Activated CD8-positive, alpha-beta memory T cell treated with anti-CD3 and anti-CD28 coated beads for 4 hours (primary cell): ENCODE measurements around the gene SLC44A4.
"Not testable (repeated sequence)": the region's sequence is repeated elsewhere in the genome, so short reads cannot be mapped to it uniquely, and the experiment has no call there.

Experiments
- DNase-seq, 2 donors: peaks; one replicate each; pipeline ENCODE4 v3.0.0-alpha.2; 2020; ENCODE audit warnings: low read depth in 2 of 2

Gene SLC44A4

DNA sequence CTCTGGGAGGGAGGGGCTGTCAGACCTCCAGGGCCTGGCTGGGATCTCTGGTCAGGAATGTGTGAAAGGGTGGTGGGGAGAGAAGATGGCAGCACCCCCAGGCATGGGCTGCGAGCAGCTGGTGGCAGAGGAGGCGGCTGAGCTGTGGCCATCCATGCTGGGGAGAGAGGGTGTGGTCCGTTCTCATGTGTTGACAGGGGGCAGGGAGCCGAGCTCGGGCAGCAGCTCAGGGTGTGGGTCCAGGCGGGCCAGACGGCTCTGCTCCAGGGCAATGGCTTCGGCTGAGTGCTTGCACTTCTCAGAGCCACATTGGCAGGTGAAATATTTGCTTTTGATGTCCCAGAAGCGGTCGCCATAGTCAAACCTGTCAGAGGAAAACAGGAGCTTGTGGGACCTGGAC, 1.1 kb upstream of the SLC44A4 start:
- no peak for DNase-seq

DNA sequence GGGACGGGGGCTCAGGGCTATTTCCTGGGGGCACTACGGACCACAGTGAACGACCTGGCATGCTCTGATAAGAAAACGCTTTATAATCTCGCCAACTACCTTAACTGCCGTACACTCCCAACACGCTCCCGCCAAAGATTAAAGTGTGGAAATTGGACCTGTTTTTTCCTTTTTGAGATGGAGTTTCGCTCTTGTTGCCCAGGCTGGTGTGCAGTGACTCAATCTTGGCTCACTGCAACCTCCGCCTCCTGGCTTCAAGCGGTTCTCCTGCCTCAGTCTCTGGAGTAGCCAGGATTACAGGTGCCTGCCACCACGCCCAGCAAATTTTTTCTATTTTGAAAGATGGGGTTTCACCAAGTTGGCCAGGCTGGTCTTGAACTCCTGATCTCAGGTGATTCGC, 346 bp upstream of the SLC44A4 start:
- DNase-seq, result no peak

DNA sequence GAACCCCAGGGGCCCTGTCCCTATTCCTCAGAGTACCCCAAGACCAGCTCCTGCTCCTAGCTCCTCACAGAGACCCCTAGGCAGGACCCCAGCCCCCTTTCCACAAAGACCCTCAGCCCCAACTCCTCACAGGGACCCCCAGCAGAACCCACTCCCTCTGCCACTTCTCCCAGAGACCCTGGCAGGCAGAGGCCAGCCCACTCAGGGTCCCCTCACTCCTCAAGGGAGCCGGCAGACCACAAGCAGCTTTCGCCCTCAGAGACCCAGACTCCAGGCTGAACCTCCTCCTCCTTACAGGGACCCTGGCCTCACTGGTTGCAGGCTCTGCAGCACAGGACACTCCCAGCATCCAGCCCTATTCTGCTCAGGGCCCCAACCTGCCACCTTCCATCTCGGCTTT, 575 bp downstream of the SLC44A4 start:
- no peak for DNase-seq

DNA sequence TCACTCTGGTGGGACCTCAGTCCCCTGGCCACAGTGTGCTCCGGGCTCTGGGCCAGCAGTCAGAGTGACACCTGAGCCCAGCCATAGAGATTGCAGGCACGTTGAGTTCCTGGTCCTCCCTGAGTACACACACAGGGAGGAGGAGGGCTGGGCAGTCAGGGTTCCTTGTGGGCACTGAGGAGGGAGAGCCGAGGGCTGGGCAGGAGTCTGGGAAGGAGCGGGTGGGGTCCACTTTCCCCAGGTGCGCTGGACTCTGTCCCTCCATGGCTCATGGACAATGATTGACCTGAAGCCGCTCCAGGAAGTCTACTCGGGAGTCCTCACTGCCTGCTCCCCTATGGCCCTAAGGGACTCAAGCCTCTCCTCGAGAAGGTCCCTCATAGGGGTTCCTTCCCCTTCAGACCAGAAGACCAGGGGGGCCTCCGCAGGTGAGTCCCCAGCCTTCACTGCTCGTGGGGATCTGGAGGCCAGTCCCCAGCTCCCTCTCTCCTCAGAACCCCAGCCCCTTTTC, 1.1 kb downstream of the SLC44A4 start:
- no peak for DNase-seq

DNA sequence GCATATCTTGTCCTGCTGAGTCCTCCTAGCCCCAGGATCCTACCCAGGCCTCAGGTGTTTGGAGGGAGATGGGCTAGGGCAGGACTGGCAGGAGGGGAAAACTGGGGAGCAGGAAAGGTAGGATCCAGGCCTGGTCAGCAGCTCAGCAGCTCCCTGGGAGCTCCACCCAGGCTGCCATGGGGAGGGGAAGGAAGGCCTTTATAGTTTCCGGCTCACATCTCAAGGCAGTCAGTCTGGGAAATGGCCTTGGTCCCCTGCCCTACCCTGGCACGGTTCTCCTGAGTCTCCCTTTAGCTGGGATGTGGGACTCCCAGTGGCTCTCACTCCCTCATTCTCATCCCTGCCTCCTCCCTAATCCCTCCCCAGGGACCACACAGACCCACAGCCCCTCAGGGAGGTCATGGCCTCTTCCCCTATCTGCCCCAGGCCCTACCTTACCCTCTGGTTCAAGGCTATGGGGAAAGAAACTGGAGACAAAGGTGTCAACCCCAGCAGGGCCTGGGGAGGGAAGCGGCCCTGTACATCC, 1.6 kb downstream of the SLC44A4 start:
- no peak for DNase-seq

DNA sequence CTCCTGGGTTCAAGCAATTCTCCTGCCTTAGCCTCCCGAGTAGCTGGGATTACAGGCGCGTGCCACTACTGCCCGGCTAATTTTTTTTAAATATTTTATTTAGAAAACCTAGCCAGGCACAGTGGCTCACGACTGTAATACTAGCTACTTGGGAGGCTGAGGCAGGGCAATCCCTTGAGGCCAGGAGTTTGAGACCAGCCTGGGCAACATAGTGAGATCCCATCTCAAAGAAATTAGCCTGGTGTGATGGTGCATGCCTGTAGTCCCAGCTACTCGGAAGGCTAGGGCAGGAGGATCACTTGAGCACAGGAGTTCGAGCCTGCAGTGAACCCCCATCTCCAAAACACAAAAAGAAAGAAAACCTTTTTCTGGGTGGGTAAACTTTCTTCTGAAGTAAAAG, 2.4 kb downstream of the SLC44A4 start:
- DNase-seq, result no peak

DNA sequence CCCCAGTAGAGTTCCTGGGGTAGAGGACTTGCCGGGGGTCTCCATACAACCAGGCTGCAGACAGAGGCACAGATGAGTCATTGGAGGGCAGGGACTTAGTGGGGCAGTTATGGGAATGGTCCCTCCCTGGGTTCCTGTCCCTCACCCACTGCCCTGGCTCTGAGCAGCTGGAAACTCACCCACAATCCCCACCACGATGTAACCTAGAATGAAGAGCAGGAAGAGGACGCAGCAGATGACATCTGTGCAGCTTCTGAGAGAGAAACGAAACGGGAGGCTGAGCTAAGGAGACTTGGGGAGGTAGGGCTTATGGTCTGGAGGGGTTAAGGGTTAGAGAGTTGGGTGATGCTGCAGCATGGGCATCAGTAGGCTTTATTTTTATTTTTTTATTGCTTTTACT, 2.9 kb downstream of the SLC44A4 start:
- DNase-seq, result no peak

DNA sequence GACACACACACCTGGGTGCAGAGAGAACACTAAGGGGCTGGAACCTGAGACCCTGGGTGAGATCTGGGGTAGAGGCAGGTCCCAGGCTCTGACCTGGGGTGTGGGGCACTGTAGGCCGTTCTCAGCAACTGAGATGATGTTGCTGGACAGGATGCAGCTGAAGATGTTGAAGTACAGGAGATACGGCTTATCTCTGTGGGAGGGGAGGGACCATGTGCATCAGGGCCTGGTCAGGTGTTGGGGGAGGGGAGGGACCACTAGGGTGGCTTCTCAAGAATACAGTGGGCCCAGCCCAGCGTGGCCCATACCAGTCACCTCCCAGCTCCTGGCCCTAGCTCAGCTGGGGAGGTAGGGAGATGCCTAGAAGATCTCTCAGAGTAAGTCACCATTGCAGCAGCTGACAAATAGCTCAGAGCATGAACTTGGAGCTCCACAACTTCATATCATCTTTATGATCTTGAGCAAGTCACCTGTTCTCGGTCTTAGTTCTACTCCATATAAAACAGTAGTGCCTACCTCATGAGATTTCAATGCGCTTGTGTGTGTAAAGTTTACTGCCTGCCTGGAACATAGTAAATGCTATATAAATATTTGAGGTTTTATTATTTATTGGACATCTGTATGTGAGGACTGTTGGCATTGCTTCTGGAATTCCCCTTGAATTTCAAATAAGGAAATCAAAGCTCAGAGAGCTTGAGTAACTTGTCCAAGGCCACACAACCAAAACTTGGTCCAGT, 3.8 kb downstream of the SLC44A4 start:
- DNase-seq, result no peak

DNA sequence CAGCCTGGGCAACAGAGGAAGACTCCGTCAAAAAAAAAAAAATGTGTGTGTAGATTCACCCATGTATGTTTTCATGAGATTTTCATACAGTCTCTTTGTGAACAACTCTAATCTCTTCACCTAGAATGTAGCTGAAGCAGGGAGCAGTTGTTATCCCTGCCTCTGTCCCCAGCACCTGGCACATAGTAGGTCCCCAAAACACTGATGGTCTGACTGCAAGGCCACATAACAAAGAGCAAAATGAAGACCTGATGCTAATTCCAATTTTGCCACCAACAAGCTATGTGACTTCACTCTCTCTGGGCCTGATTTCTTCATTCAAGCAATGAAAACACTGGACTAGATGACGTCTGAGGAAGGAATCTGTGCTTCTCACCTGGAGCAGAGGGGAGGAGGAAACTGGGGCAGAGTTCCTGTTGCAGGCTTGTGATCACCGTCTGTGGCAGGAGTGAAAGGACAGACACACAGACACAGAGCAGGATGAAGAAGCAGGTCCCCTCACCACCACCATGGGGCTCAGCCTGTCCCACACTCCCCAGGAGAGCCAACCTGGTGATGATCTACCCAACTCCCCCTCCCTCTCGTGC, 4.6 kb downstream of the SLC44A4 start:
- DNase-seq, result no peak

DNA sequence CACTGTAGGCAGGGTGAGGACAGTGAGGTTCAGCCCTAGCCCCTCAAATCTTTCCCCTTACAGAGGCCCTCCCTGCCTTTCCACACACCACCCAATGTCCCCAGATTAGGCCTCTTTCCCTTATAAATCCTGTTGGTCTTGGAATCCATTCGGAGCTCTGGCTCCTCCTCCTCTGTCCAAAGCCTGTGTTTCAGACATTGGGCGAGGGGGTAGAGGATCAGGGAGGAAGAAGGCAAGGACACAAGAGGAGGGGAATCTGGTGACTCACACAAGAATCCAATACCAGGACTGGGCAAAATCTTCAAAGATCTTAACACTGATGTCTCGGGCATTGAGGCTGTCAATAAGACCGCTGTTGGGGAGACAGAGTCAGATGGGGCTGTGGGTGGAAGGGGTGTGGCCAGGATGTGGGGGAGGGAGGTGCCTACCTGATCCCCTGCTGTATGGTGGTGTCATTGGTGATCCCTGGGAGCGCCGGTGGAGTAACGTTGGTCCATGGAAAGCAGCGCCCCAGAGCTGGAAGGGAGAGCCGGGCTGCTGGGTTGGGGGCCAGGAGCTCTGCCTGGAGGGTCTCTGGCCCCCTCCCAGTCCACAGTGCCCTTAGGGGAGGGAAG, 7.6 kb downstream of the SLC44A4 start:
- DNase-seq, result no peak

DNA sequence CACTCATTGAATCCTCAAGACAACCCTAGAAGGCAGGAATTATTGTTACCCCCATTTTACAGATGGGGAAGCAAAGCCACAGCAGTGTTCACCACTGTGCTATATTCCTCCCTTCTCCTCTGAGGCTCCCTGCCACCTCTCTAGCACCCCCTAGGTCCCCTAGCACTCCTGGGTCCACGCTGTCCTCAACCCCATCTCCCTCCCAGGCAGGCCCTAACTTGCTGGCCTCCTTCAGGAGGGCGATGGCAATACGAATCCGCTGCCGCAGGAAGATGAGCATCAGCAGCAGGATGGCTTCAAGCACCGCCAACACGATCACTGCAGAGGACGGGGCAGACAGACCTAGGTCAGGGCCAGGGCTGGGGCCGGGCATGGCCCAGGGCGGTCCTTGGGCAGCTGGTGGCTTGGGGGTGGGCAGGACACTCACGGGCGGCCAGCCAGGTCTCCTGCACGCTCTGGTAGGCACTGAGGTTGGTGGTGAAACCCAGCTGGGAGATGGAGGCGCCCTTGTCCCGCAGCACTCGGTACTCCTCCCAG, 8.3 kb downstream of the SLC44A4 start:
- DNase-seq, result no peak

DNA sequence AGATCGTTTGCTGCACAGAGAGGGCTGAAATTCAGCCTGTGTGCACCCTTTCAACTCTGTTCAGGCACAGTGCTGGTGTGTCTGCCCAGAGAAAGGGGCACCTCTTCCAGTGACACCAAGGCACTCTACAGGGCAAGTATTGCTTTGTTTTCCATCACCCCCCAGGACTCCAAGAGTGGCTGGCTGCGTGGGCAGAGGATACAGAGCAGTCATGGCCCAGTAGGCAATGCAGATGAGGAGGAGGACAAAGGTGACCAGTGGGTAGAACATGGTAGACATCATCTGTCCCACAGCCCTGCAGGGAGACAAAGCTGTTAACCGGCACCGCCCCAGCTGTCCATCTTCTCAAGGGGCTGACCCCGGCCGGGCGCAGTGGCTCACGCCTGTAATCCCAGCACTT, 9.5 kb downstream of the SLC44A4 start:
- no peak for DNase-seq

DNA sequence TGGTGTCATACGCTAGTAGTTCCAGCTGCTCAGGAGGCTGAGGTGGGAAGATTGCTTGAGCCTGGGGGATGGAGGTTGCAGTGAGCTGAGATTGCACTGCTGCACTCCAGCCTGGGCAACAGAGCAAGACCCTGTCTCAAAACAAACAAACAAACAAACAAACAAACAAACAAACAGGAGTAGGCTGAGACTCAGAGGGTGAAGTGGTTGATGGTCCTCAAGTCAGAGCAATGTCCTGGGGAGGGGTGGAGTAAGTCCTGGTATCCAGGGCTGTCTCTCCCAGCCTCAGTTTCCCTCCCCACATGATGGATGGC, 10.2 kb downstream of the SLC44A4 start:
- not testable (repeated sequence) for DNase-seq

DNA sequence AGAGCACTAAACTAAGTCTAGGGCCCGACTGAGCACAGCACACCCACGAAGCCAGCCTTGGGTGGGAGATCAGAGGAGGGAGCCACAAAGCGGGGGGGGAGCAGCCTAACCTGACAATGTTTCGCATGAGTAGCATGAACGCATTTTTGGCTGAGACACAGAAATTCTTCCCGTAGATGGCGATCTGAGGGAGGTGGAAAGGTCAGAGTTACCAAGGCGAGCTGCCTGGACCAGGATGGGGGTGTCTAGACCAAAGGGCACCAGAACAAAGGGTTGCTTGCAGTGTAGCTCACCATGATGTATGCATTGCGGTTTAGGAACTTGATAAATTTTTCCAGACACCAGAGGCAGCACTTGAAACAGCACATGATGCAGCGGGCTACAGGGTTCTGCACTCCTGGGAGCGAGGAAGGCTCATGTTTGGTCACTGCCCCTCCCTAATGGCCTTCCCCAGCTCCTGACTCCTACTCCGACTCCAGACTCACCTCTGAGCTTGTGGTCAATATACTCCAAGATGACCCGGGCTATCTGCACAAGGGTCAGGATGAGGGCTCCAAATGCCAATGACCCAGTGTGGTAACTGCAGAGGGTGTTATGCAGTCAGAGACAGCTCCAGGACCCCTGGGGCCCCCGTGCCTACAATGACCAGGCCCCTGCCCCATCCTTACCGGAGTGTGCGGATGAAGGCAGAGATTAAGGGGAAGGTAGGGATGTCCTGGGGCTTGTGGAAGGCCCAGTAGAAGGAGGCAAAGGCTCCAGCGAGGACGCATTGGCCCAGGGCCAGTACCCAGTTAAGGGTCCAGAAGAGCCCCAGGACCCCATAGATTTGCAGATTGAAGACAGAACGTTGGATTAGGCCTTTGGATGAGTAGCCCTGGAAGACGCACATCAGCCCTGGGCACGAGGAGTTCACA, 13.3 kb downstream of the SLC44A4 start:
- DNase-seq, result no peak

DNA sequence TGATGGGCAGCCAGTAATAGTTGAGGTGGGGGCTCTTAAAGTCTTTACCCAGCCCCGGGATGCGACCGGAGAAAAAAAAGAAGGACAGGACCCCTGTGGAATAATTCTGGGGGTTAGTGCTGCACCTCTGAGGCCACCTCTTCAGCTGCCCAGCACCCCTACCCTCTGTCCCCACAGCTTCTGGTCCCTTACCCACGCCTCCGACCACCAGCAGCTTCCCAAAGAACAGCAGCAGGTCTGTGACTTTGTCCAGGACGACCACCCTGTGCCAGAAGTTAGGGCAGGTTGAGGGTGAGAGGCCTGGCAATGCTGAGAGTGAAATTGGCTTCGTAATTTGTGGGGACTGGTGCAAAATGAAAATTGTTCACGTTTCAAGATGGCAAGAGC, 14.0 kb downstream of the SLC44A4 start:
- DNase-seq, result no peak

DNA sequence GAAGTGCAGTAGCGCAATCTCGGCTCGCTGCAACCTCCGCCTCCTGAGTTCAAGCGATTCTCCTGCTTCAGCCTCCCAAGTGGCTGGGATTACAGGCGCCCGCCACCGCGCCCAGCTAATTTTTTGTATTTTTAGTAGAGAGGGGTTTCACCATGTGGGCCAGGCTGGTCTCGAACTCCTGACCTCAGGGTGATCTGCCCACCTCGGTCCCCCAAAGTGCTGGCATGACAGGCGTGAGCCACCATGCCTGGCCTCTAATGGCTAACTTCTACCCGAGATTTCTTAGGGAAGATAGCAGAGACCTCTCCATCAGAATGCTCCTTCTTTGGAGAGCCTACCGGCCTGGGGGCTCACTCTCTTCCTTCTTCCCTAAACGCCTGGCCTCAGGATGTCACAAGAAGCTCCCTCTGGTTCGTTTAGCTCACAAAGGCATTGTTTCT, 14.7 kb downstream of the SLC44A4 start:
- DNase-seq, result not testable (repeated sequence)

DNA sequence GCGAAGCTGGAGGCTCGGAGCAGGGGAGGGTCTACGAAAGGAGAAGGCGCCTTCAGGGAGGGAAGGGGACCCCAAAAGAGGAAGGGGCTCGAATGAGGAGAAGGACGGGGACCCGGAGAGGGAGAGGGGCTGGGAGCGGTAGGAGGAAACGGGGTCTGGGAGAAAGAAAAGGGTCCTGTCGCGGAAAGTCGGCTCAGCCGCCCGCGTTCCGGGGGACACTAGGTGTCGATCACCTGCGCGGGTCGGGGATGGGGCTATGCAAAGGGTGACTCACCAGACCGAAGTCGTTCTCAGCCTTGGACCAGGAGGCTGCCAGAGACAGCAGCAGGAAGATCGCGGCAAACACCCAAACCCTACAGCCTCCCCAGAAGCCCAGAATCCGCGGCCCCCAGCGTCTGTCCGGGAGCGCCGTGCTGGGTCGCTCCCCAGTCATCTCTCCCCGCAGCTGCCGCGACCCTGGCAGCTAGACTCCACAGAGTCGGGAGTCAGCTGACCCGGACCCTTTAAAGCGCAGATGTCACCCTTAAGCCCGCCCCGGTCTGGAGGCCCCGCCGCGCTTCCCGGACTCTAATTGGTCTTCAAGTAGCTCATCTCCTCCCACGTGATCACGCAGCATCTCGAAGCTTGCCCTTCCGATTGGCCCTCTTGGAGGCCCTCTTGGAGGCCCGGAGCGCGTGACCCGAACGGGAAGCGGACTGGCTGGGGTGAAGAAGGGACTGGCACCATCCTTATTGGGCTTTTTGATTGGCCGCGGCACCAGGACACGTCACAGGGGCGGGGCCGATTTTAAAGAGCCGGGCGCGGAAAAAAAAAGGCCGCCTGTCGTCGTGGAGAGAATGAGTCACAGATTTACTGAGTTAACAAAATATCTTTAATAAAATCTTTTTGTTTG, 16.2 kb downstream of the SLC44A4 start, which contains the start of gene NEU1:
Gene NEU1, minus strand, starts transcription at position 478 of the 892 bp plus-strand sequence. Its CDS starts 45 bp downstream, at position 433.
- peak; percentile 97 to 100 for DNase-seq

DNA sequence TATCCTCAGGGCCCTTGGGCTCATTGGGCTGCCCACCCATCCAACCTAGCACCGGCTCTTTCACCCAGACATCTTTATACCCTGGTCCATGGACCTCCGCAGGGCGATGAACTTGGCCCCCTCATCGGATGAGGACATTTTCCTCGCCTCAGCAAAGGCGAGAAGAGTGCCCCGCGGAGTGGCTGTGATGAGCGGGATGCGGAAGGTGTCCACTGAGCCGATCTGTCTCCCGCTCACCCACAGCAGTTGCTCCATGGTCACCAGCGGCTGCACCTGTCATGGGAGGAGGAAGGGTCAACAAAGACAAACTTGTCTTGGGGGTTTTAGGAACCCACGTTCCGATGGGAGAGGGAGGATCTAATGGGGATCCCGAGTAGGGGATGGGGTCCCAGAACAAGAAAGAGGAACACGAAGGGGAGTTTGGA, 16.9 kb downstream of the SLC44A4 start:
- no peak for DNase-seq

DNA sequence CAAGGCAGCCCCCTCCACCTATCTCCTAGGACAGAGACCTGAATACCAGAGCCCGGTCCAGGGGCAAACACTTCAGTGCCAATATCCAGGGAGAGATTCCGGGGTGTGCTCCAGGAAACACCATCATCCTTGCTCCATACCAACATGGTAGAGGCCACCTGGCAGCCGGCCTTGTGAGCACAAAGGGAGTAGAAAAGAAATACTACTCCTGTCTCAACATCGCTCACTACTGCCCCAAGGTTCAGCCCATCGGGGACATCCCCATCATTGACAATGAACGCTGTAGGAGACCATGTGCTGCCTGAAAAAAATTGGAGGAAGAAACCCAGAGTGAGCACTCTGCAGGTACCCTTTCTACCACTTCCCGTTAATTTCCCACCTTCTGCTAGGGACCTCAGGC, 17.6 kb downstream of the SLC44A4 start:
- no peak for DNase-seq

DNA sequence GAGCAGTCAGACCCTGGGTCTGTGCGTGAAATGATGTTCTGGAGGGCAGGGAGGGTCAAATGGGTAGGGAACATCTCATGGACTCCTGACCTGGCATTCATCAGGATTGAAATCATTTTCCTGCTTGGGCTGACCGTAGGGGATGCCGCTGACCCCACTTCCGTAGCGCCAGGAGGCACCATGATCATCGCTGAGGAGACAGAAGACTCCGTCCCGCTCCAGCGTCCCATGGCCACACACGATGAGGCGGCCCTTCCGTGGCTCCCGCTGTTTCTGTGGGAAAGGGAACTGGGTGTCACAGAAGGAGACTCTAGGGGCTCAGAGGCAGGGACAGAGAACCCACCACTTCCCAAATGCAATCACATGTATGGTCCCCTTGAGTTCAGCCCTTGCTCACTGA, 18.4 kb downstream of the SLC44A4 start:
- no peak for DNase-seq
